Measurements from ENCODE around the gene MPO.

Gene MPO

DNA sequence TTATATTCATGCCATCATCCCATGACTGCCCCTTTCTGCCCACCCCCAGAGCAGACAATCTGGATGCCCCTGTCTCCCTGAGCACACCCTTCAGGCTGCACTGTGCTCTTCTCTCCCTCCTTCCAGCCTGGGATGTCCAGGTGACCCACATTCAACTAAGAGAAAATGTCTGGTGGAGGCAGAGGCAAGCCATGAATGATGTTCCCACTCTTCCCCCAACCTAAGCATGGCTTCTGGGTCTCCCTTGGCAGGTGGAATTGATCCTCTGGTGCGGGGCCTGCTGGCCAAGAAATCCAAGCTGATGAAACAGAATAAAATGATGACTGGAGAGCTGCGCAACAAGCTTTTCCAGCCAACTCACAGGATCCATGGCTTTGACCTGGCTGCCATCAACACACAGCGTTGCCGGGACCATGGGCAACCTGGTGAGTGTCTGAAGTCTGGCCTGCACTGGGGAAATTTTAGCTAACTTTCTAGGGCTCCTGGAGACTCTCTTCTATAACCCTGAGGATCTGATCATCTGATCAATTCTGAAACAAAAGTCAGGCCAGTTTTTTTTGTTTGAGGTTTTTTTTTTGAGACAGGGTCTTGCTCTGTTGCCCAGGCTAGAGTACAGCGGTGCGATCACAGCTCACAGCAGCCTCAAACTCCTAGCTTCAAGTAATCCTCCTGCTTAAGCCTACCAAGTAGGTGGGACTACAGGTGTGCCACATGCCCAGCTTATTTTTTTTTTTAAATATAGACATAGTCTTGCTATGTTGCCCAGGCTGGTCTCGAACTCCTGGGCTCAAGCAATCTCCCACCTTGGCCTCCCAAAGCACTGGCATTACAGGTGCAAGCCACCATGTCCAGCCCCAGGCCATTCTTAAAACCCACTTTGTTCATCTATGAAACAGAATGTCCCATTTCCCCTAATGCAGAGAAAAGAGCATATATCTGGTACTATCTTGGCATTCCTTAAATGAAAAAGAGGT is 14.5 kb downstream of the MPO start:
- no peak for DNase-seq (ENCODE audit: low read depth, low spot score)

DNA sequence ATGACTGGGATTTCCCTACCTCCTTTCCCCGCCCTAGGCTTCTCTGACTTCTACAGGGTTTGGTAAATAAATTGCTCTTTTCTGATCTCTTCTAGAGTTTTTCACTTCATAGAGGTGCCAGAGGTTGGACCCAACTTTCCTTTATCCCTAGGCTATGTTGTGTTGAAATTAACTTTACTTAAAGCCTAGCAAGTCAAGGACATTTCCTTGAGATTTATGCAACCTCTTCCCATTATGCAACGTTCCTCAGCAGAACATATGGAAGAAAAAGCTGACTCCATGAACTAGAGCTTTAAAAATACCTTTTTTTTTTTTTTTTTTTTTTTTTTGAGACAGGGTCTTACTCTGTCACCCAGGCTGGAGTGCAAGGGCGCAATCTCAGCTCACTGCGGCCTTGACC is 15.5 kb downstream of the MPO start:
- no peak for DNase-seq (ENCODE audit: low read depth, low spot score)

DNA sequence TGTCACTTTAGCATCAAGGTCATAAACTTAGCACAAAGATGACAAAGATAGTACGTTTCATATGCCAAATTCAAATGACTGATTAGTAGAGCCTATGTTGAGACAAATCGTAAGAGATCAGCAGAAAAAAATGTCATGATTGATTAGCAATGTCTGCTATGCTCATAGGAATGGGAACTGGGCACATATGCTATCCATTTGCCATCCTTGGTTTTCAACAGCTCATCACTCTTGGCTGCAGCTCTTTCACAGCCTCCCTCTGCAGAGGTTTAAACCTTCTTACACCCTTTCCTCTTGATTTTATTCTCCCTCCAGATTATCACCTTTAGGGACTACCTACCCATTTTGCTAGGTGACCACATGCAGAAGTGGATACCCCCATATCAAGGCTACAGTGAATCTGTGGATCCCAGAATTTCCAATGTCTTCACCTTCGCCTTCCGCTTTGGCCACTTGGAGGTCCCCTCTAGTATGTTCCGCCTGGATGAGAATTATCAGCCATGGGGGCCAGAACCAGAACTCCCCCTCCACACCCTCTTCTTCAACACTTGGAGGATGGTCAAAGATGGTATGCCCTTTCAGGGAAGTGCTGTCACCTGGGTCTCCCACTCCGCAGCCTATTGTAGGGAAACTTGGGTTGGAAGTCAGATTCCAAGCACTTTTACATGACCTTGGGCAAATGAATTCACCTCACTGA is 16.2 kb downstream of the MPO start:
- no peak for DNase-seq (ENCODE audit: low read depth, low spot score)

DNA sequence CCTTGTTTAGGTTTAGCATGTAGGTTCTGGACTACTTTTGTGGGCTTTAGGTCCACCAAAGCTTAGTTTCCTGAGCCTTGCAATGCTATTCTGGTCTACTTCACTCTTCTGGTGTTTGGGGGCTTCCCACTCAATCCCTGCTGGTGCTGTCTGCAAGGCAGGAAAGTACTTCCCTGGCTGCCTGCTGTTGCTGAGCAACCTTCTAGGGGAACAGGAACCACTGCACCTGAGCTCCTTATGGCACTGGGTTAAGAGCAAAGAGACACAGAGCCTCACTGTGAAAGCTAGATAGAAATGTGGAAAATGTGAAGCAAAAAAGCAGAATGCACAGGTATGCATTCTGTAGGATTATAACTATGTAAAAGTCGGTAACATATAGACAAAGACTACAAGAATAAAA is 17.0 kb downstream of the MPO start:
- DNase-seq (ENCODE audit: low read depth, low spot score) = no peak

DNA sequence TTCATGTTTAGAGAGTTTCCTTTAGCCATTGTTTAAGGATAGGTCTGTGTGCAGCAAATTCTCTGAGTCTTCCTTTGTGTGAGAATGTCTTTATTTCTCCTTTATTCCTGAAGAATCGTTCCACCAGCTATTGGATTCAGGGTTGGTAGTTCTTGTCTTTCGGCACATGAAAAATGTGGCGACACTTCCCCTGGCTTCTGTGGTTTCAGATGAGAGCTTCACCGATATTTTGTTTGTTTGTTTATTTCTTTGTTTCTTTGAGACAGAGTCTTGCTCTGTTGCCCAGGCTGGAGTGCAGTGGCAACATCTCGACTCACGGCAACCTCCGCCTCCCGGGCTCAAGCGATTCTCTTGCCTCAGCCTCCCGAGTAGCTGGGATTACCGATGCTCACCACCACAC is 18.6 kb downstream of the MPO start:
- DNase-seq (ENCODE audit: low read depth, low spot score) = no peak

DNA sequence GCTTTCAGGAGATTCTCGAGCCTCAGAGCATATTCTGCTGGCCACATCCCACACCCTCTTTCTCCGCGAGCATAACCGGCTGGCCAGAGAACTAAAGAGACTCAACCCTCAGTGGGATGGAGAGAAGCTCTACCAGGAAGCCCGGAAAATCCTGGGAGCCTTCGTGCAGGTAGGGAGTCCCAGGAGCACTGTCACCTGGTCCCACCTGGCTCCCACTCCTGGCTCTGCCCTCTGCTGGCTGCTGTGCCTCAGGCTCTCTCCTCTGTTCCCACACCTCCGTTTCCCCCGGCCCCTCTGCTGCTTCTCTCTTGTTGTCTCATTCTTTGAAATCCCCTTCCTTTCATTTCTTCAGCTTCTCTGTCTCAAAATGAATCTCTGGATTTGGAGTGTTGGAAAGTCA is 25.9 kb downstream of the MPO start:
- no peak for DNase-seq (ENCODE audit: low read depth, low spot score)

DNA sequence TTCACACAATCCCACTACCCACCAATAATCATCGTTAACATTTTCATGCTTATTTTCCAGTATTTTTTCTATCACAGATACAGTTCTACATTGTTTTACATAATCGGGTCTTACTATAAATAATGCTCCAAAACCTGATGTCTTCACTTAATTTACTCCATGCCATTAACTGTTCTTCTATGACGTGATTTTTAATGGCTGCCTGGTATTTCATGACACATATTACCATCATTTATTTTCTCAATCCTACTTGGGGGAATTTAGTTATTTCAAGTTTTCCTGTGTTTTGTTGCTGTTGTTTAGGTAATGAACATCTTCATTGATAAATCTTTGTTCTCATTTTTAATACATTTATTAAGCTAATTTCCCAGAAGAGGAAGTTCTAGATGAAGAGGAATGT is 27.7 kb downstream of the MPO start:
- DNase-seq (ENCODE audit: low read depth, low spot score) = no peak

DNA sequence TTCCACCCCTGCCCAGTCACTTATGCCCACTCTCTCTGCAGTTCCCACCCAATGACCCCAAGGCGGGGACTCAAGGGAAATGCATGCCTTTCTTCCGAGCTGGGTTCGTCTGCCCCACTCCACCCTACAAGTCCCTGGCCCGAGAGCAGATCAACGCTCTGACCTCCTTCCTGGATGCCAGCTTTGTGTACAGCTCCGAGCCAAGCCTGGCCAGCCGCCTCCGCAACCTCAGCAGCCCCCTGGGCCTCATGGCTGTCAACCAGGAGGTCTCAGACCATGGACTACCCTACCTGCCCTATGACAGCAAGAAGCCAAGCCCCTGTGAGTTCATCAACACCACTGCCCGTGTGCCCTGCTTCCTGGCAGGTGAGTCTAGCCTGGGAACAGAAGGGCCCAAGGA is 28.6 kb downstream of the MPO start:
- no peak for DNase-seq (ENCODE audit: low read depth, low spot score)

DNA sequence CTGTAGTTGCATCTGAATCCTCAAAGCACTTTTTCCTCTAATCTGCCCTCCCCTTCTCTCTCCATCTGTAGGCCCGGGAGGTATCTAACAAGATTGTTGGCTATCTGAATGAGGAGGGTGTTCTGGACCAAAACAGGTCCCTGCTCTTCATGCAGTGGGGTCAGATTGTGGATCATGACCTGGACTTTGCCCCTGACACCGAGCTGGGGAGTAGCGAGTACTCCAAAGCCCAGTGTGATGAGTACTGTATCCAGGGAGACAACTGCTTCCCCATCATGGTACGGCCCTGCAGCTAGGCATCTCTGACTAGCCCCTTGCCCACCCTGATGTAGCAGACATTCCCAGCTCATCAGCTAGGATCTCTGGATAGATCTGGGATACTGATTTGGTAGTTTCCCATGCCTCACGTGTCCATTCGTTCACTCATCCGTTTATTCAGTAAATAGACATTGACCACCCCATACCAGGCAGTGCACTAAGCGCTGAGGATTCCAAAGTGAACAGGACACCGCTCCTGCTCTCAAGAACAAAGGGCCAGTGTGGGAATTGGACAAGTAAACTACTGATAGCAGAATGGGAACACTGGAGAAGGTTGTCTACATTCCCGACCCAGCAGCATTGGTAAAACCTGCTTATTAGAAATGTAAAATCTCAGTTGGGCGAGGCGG is 30.3 kb downstream of the MPO start:
- no peak for DNase-seq (ENCODE audit: low read depth, low spot score)

DNA sequence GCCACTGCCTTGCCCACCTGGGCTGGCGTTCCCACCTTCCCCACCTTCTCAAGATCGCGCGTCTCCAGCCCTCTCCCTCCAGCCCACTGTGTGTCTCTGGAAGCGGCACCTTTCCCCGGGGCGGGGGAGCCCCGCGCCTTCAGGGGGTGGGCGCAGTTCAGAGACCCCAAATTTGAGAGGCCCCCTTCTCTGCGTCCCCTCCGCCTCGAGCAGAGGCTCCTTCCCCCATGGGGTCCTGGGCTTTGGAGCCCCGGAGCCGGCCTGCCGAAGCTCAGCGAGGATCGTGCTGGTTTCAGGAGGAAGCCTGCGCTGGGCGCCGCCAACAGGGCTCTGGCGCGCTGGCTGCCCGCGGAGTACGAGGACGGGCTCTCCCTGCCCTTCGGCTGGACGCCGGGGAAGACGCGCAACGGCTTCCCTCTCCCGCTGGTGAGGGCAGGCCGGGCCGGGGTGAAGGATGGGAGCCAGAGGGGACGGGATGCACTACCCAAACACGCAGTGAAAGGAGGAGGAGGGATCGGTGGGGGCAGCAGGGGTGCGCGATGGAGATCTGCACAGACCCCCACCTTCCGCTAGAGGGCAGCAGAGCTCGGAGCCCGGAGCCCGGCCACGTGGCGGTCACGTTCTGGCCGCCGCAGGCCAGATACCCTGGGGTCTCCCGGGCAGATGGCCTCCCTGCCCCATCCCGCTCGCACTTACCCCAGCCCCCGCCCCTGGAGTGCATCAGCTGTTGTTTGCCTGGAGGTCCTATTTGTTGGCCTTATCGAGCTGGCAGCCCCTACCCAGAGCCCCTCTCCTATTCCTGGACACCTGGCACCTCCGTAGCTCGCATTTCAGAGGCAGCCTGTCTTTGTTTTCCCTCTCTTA is 31.2 kb downstream of the MPO start:
- DNase-seq (ENCODE audit: low read depth, low spot score) = peak; percentile 67

DNA sequence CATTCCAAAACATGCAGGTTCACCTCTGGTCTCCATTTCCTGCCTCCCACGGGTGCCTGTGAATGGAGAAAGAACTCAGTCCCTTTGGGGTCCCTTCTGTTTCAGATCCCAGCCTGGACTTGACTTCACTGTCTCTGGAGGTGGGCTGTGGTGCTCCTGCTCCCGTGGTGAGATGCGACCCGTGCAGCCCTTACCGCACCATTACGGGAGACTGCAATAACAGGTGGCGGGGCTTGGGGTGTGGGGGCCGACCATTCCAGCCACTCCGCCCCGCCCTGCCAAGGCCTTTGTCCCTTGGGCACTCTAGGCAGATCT is 31.8 kb downstream of the MPO start:
- DNase-seq (ENCODE audit: low read depth, low spot score) = no peak

DNA sequence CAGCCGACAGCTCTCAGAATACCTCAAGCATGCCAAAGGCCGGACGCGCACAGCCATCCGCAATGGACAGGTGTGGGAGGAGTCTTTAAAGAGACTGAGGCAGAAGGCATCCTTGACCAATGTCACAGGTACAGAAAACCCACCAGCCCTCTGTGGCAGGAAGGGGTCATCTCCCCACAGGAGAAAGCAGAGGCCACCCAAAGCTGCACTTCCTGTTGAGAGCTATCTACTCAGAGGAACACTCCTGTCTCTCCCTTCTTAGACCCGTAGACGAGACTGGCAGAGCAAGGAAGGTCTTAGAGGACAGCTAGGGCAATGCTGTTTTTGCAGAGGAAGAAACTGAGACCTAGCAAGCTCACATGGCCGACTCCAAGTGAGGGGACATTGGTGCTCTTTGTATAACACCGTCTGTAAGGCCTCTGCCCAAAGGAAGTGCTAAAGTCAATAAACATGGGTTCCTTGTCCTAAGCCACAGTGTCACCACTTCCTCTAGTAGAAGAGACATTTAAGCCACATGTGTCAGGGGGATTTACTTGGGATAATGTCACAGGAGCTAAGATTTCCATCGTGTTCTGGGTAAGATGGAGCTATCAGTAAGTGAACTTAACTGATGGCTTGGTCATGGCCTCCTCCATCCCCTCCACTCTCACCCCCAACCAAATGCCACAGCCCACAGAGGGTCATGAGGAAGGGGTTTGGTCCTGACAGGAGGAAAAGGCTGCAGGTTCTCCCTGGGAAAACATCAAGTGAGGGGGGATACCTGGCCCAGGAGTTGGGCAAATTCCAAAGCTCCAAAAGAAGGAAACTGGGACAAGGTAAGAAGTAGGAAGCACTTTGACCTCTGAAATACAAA is 33.0 kb downstream of the MPO start:
- DNase-seq (ENCODE audit: low read depth, low spot score) = no peak

DNA sequence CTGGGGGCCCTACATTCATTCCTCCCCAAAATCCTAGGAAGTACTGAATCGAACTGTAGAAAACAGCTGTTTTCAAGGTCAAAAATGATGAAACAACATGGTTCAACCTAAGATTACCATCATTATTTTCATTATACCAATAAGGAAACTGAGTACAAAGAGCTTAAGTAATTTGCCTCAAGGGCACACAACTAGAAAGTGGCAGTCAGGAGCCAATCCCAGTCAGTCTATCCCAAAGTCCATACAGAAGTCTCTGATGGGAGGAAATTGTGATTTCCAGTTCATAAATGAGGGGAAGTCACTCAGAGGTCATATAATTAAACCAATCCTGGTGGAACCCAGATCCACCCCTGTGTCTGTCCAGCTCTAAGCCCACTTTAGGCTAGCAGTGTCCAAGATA is 34.0 kb downstream of the MPO start:
- no peak for DNase-seq (ENCODE audit: low read depth, low spot score)

DNA sequence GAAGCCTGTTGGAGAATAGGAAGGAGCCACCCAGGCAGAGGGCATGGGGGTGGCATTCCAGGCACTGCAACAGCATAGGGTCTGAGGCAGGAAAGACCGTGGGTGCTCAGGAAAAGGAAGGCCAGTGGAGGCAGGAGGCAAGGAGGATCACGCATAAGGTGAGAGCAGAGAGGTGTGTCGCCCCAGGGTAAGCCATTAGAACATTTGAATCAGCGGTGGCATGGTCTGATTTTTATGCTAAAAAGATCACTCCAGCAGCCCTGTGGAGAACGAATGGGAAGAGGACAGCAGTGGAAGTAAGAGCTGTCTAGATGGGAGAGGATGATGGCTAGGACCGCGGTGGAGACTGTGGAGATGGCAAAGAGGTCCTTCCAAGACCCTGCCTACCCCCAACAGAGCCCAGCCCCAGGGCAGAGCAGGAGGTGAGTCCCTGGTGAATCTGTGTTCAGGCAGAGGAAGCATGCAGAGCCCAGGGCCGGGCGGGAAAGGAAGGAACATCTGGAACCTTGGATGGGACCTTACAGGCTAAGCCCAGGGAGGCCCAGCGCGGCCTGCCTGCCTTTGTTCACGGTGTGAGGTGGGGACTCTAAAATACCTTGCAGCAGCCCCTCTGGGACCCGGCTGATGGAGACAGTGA is 34.5 kb downstream of the MPO start:
- no peak for DNase-seq (ENCODE audit: low read depth, low spot score)

DNA sequence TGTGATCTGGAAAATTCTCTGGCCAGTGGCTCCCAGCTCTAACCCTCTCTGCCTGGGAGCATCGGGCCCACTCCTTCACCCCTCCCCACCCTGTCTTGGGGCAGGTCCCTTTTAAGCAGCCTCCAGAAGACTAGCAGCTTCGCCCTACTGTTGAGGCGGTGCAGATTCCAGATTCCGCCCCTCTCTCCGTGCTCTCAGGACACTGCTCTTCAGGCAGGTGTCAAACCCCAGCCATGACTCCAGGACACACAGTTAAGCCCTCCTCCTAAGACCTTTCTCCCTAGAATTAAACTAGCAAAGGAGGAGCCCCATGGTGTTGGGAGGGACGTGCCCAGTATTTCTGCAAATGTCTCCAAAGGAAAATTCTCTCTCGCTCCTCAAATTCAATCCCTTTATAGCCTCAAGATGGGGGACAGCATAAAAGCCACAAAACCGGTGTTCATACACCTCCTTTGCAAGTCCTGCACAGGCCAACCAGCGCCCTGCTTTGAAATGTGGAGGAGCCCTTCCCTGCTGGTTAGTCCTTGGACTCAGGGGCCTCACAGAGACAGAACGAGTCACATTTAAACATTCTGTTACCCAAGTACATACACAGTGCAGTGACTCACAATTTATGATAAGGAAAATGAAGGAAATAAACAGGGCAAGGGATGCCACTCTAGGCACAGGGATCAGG is 35.2 kb downstream of the MPO start:
- DNase-seq (ENCODE audit: low read depth, low spot score) = no peak

DNA sequence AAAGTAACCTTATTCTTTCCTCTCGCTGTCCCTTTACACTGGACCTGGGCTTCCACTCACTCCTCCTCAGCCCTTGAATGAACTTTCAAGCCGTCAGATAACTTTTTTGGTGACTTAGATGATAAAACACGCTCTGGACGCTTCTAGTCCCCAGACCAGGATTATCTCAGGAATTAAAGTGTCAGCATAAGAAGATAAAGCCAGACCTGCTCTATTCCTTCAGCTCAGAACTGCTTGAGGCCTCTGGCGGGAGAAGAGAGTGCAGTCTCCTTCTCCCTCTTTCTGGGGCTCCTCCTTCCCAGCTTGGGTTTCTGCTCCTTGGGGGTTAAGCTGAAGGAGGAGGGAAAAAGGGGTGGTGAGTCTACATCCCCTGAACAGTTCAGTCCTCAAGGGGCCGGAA is 35.8 kb downstream of the MPO start:
- DNase-seq (ENCODE audit: low read depth, low spot score) = no peak

DNA sequence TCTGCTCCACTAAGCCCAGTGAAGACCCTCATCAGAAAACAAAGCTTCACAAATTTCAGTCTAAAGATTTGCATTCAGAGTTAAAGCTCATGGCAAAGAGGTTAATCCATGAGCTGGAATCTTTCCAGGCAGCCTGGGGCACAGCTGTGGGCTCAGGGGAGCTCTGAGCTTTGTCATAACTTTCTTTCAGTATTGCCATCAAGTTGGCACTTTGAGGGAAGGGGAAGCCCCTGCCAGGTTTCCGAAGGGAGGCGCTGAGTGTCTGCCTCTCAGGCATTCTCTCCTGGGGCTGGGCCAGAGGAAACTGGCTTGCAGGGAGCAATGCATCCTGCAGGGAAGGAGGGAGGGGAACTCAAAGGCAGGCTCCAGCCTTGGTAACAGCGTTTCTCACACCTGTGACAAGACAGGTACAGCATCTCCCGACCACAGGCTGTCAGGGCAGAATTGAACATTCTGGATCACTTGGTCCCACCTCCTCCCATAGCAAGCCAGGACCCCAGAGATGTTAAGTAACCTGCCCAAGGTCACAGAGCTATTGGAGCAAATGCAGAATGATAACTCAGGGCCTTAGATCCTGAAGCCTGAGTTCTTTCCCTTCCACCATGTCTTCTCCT is 38.5 kb downstream of the MPO start:
- no peak for DNase-seq (ENCODE audit: low read depth, low spot score)

DNA sequence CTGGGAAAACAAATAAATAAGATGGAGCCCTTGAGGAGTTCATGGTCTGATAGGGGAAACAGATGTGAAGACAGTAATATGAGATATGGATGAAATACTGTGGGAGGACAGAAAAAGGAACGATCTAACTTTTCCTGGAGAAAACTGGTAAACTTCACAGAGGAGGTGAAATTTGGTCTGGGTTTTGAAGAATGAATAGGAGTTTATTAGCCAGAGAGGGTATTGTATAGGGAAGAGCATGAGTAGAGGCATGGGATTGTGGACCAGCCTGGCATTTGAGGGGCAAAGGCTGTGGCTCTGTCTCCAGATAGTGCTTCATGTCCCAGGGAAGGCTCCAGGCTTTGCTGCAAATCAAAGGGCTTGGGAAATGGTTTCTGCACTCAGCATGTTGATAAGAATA is 40.7 kb downstream of the MPO start:
- DNase-seq (ENCODE audit: low read depth, low spot score) = no peak

DNA sequence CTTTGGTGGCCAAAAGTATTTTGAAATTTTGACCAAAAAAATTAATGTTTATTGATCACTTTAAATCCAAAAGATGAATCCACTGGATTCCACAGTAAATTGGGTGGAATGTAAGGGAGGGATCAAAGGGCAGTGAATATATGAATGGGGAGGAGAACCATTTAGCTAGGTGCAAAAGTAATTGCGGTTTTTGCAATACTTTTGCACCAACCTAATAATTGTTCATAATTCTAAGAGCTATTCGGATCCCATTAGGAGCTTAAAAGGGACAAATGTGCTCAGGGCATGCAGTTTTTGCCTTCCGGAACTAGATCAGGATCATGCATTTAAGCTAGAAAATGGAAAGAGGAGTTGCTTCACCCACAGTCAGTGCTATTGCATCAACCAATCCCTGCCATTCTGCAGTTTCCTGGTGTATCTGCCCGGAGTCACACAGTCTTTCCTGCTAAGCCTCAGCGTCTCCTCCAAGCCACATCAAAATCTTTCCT is 42.5 kb downstream of the MPO start, which contains the start of gene LPO:
Gene LPO (plus strand): TSS at position 438 of the 488 bp plus-strand sequence. CDS start 4,396 bp downstream, outside the sequence.
- DNase-seq (ENCODE audit: low read depth, low spot score) = no peak

Data from activated naive CD8-positive, alpha-beta T cell treated with anti-CD3 and anti-CD28 coated beads, Interleukin-2, amount 50 U/mL, for 16 hours (primary cell).